ENCODE measurements around the gene GALNT17. TPM values are rescaled to one million over a fixed set of nuclear protein-coding genes. Genes with fewer than 3 reads are reported as not detected.
"Not testable (repeated sequence)": the region's sequence is repeated elsewhere in the genome, so short reads cannot be mapped to it uniquely, and the experiment has no call there.

The GALNT17 gene
- total RNA-seq, 1 experiment from 2014 or later, result 67.7 TPM

GRCh38 chr7:71558806-71559613 lies 427.1 kb downstream of the GALNT17 start:
- H3K36me3 ChIP-seq (replicated peaks; ENCODE audit: control insufficient read depth, insufficient read depth, low read length), result no peaks in the 10 kb centered on the region; the same call in 1 of the 2 replicates
- no peaks in the 10 kb centered on the region for H3K27me3 ChIP-seq (ENCODE audit: control insufficient read depth, insufficient read depth, low read length)
- no peak overlapping the region for H3K4me3 ChIP-seq (ENCODE audit: insufficient read depth, low read depth, low read length)
- peak; percentile 44 for DNase-seq

GRCh38 chr7:71560354-71560995 lies 428.5 kb downstream of the GALNT17 start:
- DNase-seq, result no peak
- Histone ChIP-seq H3K27me3 (ENCODE audit: control insufficient read depth, insufficient read depth, low read length) (no peaks in the 10 kb centered on the region), H3K4me3 (ENCODE audit: insufficient read depth, low read depth, low read length) (no peak overlapping the region), H3K36me3 (replicated peaks; ENCODE audit: control insufficient read depth, insufficient read depth, low read length) (no peaks in the 10 kb centered on the region; the same call in 1 of the 2 replicates)

GRCh38 chr7:71563276-71563675 lies 431.3 kb downstream of the GALNT17 start:
- Histone ChIP-seq H3K36me3 (replicated peaks; ENCODE audit: control insufficient read depth, insufficient read depth, low read length) (no peaks in the 10 kb centered on the region; the same call in 1 of the 2 replicates), H3K27me3 (ENCODE audit: control insufficient read depth, insufficient read depth, low read length) (no peaks in the 10 kb centered on the region), H3K4me3 (ENCODE audit: insufficient read depth, low read depth, low read length) (no peak overlapping the region)
- no peak for DNase-seq

- H3K27me3 ChIP-seq (ENCODE audit: control insufficient read depth, insufficient read depth, low read length), result no peaks in the 10 kb centered on the region
- DNase-seq, result no peak
Observed at GRCh38 chr7:71566376-71566775, 434.4 kb downstream of the GALNT17 start.

GRCh38 chr7:71566991-71567390 lies 435.0 kb downstream of the GALNT17 start:
- H3K36me3 ChIP-seq (replicated peaks; ENCODE audit: control insufficient read depth, insufficient read depth, low read length), result no peaks in the 10 kb centered on the region; the same call in 1 of the 2 replicates
- no peak overlapping the region for H3K4me3 ChIP-seq (ENCODE audit: insufficient read depth, low read depth, low read length)
- no peak for DNase-seq
- H3K27me3 ChIP-seq (ENCODE audit: control insufficient read depth, insufficient read depth, low read length), result no peaks in the 10 kb centered on the region

More at GRCh38 chr7:71566376-71566775, 434.4 kb downstream of the GALNT17 start:
- Histone ChIP-seq H3K36me3 (replicated peaks; ENCODE audit: control insufficient read depth, insufficient read depth, low read length) (no peaks in the 10 kb centered on the region; the same call in 1 of the 2 replicates), H3K4me3 (ENCODE audit: insufficient read depth, low read depth, low read length) (no peak overlapping the region)

DNA sequence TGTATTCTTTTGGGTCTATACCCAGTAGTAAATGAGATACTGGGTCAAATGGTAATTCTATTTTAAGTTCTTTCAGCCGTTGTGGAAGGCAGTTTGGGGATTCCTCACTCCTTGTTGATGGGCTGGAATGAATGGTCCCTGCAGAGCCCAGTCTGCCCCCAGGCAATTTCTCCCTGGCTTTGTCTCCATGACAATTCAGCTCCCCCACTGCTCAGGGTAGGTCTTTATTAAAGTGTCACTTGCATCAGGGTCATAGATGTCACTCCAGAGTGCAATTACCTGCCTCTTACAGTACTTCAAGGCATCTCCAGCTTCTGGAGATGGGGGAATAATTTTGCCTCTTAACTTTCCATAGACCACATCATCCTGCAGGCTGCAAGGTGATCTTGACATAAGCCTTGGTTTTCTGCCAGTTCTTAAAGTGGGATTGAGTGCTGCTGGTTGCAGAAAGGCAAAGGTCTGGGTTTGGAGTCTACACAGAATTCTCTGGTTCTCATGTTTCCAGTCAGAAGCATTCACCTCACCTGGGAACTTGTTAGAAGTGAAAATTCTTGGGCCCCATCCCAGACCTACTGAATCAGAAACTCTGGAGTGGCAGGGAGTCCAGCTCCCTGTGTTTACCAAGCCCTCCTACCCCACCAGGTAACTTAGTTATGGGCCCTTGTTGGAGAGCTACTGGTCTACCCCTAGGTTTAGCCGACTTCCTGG lies 442.4 kb downstream of the GALNT17 start:
- no peaks in the 10 kb centered on the region for H3K27me3 ChIP-seq (ENCODE audit: control insufficient read depth, insufficient read depth, low read length)
- peak; percentile 24 for DNase-seq
- H3K36me3 ChIP-seq (replicated peaks; ENCODE audit: control insufficient read depth, insufficient read depth, low read length), result no peaks in the 10 kb centered on the region; the same call in 1 of the 2 replicates

DNA sequence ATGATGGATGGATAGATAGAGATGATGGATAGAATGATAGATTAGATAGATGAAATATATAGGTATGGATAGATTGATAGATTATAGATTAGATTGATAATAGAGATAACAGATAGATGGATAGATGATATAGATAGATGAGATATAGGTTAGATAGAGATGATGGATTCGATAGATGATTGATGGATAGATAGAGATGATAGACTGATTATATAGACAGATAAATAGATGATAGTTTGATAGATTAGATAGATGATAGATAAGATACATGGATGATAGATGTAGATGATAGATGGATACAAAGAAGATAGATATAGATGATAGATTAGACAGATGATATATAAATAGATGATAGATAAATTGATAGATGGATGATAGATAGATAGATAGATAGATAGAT lies 448.1 kb downstream of the GALNT17 start:
- H3K36me3 ChIP-seq (replicated peaks; ENCODE audit: control insufficient read depth, insufficient read depth, low read length), result no peaks in the 10 kb centered on the region

More for the DNA sequence above, 442.4 kb downstream of the GALNT17 start:
- no peak overlapping the region for H3K4me3 ChIP-seq (ENCODE audit: insufficient read depth, low read depth, low read length)

DNA sequence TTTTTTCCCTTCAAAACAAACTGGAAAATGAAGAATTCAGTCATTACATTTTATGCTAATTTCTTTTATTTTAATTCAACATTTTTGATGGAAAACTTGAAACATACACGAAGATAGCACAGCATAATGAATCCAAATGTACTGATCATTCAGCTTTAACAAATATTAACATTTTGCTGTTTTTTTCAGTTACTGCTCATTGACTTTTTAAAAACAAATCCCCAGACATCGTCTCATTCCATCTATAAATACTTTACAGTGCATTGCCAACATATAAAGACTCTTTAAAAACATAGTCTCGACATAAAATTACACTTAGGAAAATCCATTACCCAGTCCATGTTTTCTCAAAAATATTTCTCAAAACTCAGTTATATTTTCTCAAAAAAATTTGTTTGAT lies 452.3 kb downstream of the GALNT17 start:
- H3K36me3 ChIP-seq (replicated peaks; ENCODE audit: control insufficient read depth, insufficient read depth, low read length), result no peaks in the 10 kb centered on the region; the same call in 1 of the 2 replicates
- no peaks in the 10 kb centered on the region for H3K27me3 ChIP-seq (ENCODE audit: control insufficient read depth, insufficient read depth, low read length)
- no peak overlapping the region for H3K4me3 ChIP-seq (ENCODE audit: insufficient read depth, low read depth, low read length)
- no peak for DNase-seq

More for the DNA sequence above, 448.1 kb downstream of the GALNT17 start:
- no peak for DNase-seq
- Histone ChIP-seq H3K4me3 (ENCODE audit: insufficient read depth, low read depth, low read length) (no peak overlapping the region), H3K27me3 (ENCODE audit: control insufficient read depth, insufficient read depth, low read length) (no peaks in the 10 kb centered on the region)

DNA sequence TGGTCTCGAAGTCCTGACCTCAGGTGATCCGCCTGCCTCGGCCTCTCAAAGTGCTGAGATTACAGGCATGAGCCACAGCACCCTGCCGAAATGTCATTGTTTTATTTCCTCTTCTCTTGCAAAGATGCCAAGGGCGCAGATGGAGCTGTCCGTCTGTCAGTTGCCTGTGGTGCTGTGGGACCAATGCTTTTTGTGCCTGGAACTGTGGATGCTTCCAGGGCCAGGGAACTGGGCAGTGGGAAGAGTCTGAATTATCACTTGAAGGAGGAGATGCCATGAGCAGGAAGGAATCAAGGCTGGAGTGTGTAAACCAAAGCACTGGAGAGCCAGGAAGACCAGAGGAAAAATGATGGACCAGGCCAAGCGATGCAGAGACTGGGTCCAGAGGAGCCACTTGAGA lies 459.9 kb downstream of the GALNT17 start:
- Histone ChIP-seq H3K27me3 (ENCODE audit: control insufficient read depth, insufficient read depth, low read length) (no peaks in the 10 kb centered on the region), H3K4me3 (ENCODE audit: insufficient read depth, low read depth, low read length) (no peak overlapping the region), H3K36me3 (replicated peaks; ENCODE audit: control insufficient read depth, insufficient read depth, low read length) (no peaks in the 10 kb centered on the region; the same call in 1 of the 2 replicates)
- no peak for DNase-seq

DNA sequence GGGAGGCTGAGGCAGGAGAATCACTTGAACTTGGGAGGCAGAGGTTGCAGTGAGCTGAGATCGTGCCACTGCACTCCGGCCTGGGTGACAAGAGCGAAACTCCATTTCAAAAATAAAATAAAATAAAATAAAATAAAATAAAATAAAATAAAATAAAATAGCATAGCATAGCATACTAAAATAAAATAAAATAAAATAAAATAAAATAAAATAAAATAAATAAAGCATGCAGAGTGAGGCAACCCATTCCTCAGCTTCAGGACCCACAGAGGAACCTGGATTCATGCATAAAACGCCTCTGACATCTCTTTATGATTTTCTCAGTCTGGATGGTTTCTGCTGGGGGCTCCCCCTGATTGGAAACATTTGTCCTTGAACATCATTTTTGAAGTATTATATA lies 460.4 kb downstream of the GALNT17 start:
- H3K36me3 ChIP-seq (replicated peaks; ENCODE audit: control insufficient read depth, insufficient read depth, low read length); H3K27me3 ChIP-seq (ENCODE audit: control insufficient read depth, insufficient read depth, low read length); H3K4me3 ChIP-seq (ENCODE audit: insufficient read depth, low read depth, low read length); DNase-seq: not testable (repeated sequence)

DNA sequence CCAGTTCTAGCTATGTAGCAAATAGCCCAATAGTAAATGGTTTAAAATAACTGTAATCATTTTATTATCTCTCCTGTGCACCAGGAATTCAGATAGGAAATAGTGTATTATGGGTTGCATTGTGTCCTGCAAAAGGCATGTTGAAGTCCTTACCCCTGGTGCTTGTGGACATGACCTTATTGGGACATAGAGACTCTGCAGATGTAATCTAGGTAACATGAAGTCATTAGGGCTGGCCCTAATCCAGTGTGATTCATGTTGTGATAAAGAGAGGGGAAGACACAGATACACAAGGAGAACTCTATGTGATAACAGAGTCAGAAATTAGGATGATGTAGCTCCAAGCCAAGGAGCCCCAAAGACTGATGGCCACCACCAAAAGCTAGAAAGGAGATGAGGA lies 462.8 kb downstream of the GALNT17 start:
- Histone ChIP-seq H3K36me3 (replicated peaks; ENCODE audit: control insufficient read depth, insufficient read depth, low read length) (no peaks in the 10 kb centered on the region), H3K27me3 (ENCODE audit: control insufficient read depth, insufficient read depth, low read length) (no peaks in the 10 kb centered on the region), H3K4me3 (ENCODE audit: insufficient read depth, low read depth, low read length) (no peak overlapping the region)
- no peak for DNase-seq

GRCh38 chr7:71595176-71595575 lies 463.2 kb downstream of the GALNT17 start:
- no peak for DNase-seq
- H3K36me3 ChIP-seq (replicated peaks; ENCODE audit: control insufficient read depth, insufficient read depth, low read length), result no peaks in the 10 kb centered on the region

DNA sequence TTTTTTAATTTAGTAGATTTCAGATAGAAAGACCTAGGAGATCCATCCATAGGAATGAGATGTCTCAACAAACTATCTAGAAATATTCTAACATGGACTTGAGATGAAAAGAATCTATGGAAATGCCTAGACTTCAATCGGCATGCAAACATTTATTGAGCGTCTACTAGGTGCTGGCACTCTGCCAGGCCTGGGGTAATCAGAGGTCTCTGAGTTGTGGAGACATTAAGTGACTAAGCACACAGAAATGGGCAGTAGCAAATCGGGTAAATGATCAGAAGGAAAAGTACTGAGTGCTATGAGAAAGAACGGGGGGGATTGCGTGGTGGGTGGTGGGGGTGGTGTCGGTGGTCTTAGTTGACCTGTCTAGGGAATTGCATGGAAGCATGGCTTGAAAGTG lies 466.6 kb downstream of the GALNT17 start:
- no peaks in the 10 kb centered on the region; the same call in 1 of the 2 replicates for H3K36me3 ChIP-seq (replicated peaks; ENCODE audit: control insufficient read depth, insufficient read depth, low read length)
- no peaks in the 10 kb centered on the region for H3K27me3 ChIP-seq (ENCODE audit: control insufficient read depth, insufficient read depth, low read length)
- H3K4me3 ChIP-seq (ENCODE audit: insufficient read depth, low read depth, low read length), result no peak overlapping the region
- no peak for DNase-seq

More at GRCh38 chr7:71595176-71595575, 463.2 kb downstream of the GALNT17 start:
- Histone ChIP-seq H3K4me3 (ENCODE audit: insufficient read depth, low read depth, low read length) (no peak overlapping the region), H3K27me3 (ENCODE audit: control insufficient read depth, insufficient read depth, low read length) (no peaks in the 10 kb centered on the region)

GRCh38 chr7:71601851-71602250 lies 469.9 kb downstream of the GALNT17 start:
- H3K27me3 ChIP-seq (ENCODE audit: control insufficient read depth, insufficient read depth, low read length), result no peaks in the 10 kb centered on the region
- no peak for DNase-seq
- no peak overlapping the region for H3K4me3 ChIP-seq (ENCODE audit: insufficient read depth, low read depth, low read length)
- no peaks in the 10 kb centered on the region; the same call in 1 of the 2 replicates for H3K36me3 ChIP-seq (replicated peaks; ENCODE audit: control insufficient read depth, insufficient read depth, low read length)
